Left forelimb (tissue), 1 donor: ENCODE results near the gene IGFBP1.
"Not testable (repeated sequence)": the region's sequence is repeated elsewhere in the genome, so short reads cannot be mapped to it uniquely, and the experiment has no call there.

ENCODE experiments used
- DNase-seq: peaks from one replicate; pipeline ENCODE4 v3.0.0-alpha.2; 2018; ENCODE audit warnings: low spot score

Gene IGFBP1

DNA sequence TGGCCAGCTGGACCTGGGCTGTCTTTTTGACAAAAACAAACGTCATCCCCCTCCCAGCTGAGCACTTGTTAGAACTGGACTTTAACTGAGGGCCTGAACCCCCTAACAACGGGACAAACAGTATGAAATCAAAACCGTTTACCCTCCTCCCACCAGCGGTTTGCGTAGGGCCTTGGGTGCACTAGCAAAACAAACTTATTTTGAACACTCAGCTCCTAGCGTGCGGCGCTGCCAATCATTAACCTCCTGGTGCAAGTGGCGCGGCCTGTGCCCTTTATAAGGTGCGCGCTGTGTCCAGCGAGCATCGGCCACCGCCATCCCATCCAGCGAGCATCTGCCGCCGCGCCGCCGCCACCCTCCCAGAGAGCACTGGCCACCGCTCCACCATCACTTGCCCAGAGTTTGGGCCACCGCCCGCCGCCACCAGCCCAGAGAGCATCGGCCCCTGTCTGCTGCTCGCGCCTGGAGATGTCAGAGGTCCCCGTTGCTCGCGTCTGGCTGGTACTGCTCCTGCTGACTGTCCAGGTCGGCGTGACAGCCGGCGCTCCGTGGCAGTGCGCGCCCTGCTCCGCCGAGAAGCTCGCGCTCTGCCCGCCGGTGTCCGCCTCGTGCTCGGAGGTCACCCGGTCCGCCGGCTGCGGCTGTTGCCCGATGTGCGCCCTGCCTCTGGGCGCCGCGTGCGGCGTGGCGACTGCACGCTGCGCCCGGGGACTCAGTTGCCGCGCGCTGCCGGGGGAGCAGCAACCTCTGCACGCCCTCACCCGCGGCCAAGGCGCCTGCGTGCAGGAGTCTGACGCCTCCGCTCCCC, at the start of gene IGFBP1:
TSS of gene IGFBP1 (plus strand) at position 304 of the 808 bp plus-strand sequence. CDS start at position 469, 165 bp downstream.
- DNase-seq, result no peak

DNA sequence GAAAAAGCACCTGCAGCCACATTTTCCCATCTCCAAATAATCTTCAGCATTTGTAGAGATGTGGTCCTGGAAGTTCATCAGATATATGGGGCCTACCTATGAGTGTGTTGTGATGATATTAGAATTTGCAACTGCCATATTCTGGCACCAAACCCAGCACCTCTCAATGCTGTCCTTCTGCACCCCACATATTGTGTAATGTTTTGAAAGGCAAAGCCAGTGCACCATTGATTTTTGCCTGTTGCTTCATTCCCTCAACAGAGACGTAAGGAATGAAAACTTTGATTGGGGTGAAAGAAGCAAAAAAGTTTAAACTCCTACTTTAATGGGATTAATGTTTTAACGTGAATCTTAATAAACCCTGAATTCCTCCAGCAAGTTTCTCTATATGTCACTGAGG, 49.4 kb upstream of the IGFBP1 start:
- DNase-seq, result not testable (repeated sequence)

DNA sequence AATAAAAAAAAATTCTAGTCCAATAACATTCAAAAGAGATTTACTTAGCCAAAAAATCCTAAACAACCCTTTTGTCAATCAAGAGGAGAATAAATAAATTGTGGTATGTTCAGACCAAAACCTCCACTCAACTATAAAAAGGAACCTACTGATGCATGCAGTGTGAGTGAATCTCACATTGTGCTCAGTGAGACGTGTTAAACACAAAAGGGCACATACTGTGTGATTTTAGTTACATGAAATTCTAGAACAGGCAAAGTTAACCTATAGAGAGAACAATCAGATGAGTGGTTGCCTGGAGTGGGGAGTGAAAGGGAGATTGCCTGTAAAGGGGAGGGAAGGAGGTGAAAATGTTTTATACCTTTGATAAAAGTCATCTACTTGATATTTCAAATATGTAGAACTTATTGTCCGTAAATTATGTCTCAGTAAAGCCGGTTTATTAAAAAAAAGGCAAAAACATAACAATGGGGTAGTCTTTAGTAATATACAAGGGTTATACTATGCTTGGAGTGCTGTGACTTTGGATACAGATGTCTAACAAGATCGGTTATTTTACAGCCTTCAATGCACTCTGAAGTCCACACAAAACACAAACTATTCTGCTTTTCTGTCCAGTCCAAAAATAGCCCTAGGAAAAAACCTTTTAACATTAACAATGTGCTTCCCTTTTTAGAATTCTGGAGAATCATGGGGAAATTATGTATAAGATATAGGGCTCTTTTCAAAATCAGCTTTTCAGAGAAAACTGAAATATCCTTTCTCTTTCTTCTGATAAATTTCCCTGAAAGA, 46.2 kb upstream of the IGFBP1 start:
- not testable (repeated sequence) for DNase-seq

DNA sequence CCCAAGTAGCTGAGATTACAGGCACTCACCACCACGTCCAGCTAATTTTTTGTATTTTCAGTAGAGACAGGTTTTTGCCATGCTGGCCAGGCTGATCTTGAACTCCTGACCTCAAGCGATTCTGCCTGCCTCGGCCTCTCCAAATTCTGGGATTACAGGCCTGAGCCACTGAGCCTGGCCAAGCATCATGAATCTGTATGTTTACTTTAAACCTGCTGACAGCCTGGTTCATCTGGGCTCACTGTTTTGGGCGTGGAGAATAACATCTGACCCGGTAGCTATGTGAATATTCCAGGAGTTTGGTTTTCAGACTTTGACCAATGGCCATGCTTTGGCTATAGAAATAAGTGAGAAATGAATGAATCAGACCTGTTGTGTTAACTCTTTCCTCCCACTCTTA, 41.8 kb upstream of the IGFBP1 start:
- DNase-seq, result not testable (repeated sequence)

DNA sequence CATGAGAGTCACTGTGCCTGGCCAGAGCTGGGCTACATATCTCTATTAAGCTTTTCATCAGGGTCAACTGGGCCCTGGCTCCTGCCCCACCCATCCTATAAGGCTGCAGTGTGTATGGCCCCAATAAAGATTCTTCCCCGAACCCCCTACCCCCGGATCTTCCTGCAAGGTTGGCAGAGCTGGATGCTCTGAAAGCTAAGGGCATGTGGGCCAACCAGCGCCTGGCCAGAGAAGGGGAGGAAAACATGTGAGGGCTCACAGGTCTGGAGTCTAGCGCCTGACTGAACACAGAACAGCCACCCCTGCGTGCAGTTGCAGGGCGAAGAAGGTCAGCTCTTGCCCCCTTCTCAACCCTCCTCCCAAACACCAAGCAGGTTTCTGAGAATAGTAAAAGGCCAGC, 39.6 kb upstream of the IGFBP1 start:
- not testable (repeated sequence) for DNase-seq

DNA sequence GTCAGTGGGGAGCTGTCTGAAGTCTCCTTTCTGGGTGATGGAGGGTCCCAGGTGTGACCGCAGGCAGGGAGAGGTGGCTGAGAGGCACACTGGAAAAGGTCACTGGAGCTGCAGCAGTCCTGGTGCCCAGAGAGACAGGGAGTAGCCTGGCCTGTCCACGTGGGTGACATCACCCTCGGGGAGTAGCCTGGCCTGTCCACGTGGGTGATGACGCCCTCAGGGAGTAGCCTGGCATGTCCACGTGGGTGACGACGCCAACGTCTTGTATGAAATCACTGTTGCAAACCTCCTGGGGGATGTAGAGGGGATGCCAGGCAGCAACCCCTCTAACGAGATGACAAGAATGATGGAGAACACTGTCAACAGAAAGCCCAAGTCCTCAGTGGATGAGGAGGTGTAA, 35.3 kb upstream of the IGFBP1 start:
- DNase-seq, result not testable (repeated sequence)

DNA sequence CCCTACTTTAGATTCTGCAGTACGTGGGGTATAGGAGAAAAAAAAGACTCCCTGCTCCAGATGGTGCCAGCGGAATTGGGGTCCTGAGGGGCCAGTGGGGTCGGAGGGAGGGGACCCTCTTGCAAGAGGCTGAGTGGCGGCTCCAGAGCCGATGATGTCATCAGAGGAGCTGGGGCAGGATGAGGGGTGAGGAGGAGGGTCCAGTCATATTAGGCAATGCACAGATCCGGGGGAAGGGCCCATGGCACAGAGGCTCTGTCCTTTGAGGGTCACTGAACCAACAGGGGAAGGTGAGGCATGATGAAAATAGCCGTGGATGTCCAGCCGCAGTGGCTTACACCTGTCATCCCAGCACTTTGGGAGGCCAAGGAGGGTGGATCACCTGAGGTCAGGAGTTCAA, 34.8 kb upstream of the IGFBP1 start:
- not testable (repeated sequence) for DNase-seq

DNA sequence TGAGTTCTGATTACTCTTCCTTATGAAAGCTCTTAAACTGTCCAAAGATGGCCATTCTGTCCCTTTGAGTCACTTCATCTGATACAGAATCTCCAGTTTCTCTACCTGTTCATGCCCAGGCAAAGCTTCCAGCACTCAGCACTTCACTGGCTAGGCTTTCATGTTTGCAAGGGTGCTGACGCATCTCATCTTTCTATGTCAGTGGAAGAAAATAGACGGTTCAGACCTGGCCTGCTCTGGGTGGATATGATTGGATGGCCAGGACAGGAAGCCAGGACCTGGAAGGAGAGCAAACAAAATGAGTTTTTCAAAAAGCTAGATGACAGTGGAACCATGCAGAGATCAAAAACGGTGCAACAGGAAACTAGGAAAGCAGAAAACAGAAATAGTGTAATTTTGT, 32.6 kb upstream of the IGFBP1 start:
- DNase-seq, result not testable (repeated sequence)

DNA sequence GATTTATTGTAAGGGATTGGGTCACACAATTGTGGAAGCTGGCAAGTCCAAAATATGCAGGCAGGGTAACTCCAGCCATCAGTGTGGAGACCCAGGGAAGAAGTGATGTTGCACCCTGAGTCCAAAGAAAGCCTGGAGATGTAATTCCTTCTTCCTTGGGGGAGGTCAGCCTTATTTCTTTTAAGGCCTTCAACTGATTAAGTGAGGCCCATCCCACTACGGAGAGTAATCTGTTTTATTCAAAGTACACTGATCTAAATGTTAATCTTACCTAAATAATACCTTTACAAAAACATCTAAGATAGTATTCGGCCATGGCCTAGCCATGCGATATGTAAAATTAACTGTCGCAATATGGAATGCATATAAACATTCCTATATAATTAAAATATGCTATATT, 31.4 kb upstream of the IGFBP1 start:
- not testable (repeated sequence) for DNase-seq

GRCh38 chr7:45863715-45864114, 24.6 kb upstream of the IGFBP1 start:
- no peak for DNase-seq

DNA sequence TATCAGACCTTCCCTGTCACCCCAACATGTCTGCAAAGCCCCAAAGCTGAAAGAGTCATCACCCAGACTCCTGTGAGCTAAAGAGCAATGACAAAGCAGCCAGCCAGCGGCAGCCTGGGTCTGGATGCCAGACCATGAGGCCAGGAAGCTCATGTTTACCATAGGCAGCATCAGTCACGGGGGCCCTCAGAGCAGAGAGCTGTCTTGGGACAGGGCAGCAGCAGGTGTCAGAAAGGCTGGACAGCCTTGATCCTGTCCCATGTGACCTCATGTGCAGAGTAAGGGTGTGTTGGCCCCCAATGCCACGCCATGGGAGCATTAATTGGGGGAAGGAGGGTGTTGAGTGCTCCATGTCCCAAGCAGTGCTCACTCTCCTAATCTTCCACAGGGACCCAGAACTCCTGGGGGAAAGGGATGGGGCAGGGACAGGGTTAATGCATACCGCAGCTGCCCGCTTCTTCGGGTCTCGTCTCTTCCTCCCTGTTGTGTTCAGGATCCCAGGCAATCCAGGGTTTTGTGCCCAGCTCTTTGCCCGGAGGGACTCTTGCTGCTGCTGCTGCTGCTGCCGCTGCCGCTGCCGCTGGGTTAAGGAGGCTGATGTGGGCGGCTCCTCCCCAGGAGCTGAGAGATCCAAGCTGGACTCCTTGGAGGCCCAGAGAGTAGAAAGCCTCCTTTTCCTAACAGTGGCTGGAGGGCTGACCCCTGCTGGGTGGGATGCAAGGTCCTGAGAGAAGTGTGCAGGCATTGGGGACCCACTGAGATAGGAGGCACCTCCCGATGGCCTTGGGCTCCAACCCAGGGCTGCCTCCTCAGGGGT, 22.5 kb upstream of the IGFBP1 start:
- no peak for DNase-seq

DNA sequence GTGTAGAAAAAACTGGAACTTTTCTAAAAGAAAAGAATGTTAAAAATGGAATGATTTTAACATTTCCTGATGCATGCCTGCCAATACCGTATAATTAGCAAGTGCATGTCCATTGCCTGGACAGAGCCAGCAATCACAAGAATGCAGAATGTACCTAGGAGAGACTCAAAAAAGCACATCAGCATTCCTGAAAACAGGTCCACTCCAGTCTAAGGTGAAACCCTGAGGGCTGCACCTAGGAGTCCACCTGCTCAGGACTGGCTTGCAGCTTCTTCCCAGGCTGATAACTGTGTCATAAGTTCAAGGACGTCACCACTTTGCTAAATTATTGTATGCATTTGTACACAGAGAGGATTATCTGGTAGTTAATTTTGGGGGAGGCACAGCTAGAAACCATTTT, 20.8 kb upstream of the IGFBP1 start:
- no peak for DNase-seq

- DNase-seq, result no peak
Measured at GRCh38 chr7:45869426-45869825, 18.9 kb upstream of the IGFBP1 start.

DNA sequence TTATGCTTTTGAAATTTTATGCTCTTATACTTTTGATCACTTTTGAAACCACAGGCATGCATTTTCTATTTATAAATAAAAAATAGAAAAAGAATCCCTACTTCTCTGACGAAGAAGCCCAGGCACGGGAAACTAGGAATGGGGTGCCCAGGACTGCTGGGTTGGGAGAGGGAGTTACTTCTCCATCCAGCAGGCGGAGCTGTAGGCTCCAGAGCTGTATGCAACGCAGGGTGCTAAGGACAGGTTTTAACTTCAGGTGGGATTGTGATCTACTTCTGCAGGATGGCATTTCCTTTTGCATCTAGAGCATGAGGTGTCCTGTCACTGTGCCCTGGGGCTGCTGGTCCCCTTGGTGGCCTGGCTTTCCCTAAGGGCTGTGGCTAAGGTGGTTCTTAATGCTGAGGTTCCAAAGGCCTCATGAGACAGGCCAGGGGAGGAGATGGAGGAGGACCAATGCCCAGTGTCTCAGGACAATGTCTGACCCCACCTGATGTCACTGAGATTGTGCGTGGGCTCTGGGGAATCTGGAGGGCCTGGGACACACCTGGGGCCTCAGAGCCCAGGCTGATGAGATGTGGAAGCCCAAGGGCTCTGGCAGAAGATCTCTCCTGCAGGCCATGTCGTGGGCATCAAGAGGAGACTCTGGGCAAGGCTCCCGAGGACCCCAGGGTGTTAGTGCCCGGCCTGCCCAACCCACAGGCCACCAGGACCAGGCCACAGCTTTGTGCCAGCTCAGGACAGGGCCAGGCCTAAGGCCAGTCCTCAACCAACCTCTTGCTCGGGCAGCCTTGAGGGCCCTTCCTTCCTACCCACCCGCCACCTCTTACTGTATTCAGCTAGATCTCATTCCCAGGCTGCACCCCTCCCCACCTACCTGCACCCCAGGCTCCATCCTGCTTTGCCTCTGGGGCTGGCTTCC, 15.9 kb upstream of the IGFBP1 start:
- no peak for DNase-seq

DNA sequence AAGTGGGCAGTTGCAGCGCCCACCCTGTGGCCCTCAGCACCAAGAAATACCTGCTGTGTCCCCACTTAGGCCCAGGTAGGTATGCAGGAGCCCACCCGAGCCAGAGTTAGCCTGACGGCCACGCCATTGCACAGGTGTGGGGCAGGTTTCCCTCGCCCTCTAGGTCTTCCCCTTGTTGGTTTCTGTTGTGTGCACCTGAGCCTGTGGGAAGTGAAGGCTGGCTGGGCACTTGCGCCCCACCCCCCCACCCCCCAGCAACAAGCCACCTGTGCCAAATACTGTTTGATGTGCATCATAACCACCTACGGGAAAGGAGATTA, 15.3 kb upstream of the IGFBP1 start, which contains the start of gene CCDC201:
TSS of gene CCDC201 (minus strand) at position 48 of the 320 bp plus-strand sequence. CDS start 75 bp downstream, outside the sequence.
- DNase-seq, result no peak

DNA sequence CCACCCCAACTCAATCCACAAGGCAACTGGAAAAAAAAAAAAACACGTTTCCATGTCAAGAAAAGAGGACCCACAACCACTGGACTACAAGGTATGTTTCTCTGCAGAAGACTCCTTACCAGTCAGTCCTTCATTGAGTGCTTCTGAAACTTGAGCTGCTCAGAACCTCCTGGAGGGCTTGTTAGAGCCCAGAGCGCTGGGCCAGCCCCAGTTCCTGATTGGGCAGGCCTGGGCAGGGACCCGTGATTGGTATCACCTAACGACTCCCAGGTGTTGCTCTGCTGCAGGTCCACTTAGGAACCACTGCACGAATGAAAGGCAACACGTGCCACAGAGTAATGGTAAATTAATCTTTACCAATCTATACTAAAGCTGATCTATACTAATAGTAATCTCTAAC, 14.9 kb upstream of the IGFBP1 start:
- no peak for DNase-seq

GRCh38 chr7:45874408-45875131, 13.7 kb upstream of the IGFBP1 start:
- no peak for DNase-seq

DNA sequence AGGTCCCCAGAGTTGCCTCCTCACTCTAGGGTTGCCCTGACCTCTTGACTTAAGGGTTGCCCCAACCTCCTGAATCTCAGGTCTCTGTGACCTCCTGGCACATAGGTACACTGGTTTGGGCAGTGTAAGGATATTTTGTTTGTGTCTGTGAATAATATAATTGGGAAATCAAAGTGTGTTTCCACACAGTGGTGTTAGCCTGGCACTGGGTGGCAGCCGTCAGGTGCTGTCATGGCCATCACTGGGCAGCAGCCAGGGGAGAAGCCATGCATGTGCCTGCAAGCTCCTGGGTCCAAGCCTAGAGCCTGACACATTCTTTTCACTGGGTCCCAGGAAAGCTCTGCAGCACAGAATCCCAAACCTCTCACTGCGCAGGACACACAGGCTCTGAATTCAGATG, 11.8 kb upstream of the IGFBP1 start:
- DNase-seq, result no peak

GRCh38 chr7:45878457-45879144, 9.7 kb upstream of the IGFBP1 start:
- DNase-seq, result no peak

GRCh38 chr7:45880433-45880860, 7.8 kb upstream of the IGFBP1 start:
- DNase-seq, result no peak
